HG03066 (cell line): Measurements from ENCODE around the gene IL17C.

Experiments used
- ATAC-seq: cut with Tn5 transposase; IDR thresholded peaks from one replicate; pipeline ENCODE4 v1.9.1; 2021; ENCODE audit warnings: low read depth; ENCODE audit not compliant: unreplicated experiment

IL17C gene

GRCh38 chr16:88678224-88678979 is 40.0 kb downstream of the IL17C start:
- ATAC-seq = no peak

DNA sequence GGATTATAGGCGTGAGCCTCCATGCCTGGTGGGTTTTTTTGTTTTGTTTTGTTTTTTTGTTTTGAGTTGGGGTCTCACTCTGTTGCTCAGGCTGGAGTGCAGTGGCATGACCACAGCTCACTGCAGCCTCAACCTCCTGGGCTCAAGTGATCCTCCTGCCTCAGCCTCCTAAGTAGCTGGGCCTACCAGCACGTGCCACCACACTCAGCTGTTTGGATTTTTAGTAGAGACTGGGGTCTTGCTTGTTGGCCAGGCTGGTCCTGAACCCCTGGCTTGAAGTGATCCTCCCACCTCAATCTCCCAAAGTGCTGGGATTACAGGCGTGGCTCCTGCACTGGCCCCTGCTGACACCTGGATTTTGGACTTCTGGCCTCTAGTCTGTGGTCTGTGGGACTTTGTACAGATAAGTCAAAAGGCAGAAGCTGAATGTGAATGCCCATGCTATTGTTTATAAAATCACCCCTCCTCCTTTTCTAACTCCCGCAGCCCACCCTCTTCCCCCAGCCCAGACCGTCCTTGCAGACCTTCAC is 42.2 kb downstream of the IL17C start:
- no peak for ATAC-seq

DNA sequence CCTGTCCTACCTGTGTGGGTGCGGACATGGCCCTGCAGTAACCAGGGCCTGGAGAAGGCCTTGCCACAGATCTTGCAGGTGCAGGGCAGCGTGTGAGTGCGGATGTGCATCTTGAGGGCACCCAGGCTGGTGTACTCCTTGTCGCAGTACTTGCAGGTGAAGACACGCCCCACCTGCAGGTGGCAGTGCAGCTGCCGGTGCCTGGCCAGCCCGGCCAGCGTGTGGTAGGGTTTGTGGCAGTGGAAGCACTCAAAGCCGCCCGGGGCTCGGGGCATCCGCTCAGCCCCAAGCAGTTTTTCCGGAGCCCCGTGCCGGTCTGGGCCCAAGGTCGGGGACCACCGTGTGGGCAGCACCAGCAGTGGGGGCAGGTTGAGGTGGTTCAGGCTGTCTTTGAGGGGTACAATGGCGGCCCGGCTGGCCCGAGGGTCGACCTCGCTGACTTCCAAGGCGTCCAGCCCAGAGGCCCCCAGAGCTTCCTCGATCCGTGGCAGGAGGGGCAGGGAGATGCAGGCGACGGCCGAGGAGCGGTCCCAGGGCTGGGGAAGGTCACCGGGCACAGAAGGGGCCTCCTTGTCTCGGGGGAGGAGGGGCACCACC is 42.8 kb downstream of the IL17C start:
- ATAC-seq = peak; percentile 6

- peak; percentile 74 for ATAC-seq
Observed at GRCh38 chr16:88681709-88682451, 43.5 kb downstream of the IL17C start.

DNA sequence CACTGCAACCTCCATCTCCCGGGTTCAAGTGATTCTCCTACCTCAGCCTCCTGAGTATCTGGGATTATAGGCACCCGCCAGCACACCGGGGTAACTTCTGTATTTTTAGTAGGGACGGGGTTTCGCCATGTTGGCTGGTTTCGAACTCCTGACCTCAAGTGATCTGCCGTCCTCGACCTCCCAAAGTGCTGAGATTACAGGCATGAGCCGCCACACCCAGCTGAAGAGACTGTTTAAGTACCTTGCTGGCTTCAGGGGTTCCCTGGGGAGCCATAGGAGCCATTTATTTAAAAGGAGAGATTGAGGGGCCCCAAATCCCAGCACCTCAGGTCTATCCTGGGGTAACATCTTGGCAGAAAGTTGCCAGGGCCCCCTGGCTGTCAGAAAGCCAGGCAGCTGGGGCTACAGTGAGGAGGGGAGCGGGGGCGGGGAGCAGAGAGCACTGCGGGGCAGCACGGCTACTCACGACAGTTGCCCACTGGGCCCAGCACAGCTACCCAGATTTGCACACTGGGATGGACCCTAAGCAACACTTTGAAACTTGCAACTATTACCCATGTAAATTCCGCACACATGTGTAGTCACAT is 46.3 kb downstream of the IL17C start:
- ATAC-seq = no peak

DNA sequence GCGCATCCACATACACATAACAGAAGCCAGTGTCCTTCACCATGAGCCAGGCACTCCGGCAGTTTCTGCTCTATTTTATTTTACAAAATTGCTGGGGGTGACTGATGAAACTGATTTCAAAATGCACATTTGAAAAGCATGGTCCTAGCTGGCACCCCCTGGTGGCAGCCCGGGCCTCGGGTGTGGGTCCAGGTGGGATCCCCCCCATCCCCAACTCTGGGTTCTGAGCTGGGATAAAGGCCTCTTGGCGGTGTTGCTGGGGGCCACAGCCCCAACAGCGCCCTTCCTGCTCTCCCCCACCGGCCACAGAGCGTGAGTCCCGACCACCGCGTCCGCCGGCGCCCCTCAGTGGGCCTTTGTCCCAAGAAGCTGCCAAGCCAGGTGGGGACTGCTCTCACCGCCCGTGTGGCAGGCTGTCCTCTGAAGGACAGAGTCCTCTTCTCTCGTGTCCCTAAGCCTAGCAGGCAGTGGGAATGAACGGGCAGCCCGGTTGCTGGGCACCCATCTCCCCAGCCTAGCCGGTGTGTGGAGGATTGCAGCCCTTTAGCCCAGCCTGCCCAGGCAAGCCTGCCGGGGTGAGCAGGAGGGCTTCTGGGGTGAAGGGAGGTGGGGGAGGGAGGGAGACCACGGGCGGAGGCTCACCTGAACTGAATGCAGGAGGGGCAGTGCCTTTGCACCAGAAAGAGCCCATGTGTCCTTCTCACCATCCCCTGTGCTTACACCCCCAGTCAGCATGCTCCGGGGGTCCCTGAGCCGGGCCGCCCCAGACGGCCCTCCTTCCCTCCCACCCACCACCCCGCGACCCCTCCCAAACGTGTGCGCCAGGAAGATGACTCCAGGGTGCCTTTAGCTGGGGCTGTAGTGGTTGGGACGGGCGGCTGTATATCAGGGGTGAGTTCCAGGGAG is 47.0 kb downstream of the IL17C start:
- ATAC-seq = no peak

- ATAC-seq = no peak
Observed at GRCh38 chr16:88686062-88686438, 47.7 kb downstream of the IL17C start.

- peak; percentile 50 for ATAC-seq
Observed at GRCh38 chr16:88686439-88687253, 48.3 kb downstream of the IL17C start, which contains the start of gene SNAI3. Gene SNAI3, minus strand, starts transcription at chr16:88686507. Its CDS starts 101 bp downstream, at chr16:88686406.

DNA sequence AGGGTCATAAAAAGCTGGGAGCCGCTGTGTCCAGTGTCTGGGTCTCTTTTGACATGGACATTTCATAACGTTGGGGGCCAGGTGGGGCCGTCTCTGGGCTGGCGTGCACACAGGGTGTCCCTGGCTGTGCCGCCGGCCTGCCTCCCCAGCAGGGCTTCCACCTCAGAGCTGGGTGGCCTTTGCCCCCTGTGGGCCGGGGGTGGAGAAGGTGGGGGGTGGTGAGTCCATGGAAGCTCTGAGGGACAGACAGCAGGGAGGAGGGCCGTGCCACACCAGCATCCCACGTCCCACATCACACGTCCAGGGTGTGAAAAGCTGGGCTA is 48.8 kb downstream of the IL17C start:
- no peak for ATAC-seq

GRCh38 chr16:88687676-88688012 is 49.3 kb downstream of the IL17C start:
- no peak for ATAC-seq

- ATAC-seq = no peak
Observed at GRCh38 chr16:88688013-88688778, 49.8 kb downstream of the IL17C start.
